Measurements from ENCODE around the gene TMEM92.

The TMEM92 gene

GRCh38 chr17:50248255-50248654, 26.0 kb upstream of the TMEM92 start:
- no peaks in the 10 kb centered on the region for H3K27me3 ChIP-seq
- no peak overlapping the region for H3K4me2 ChIP-seq
- H3K4me3 ChIP-seq = no peak overlapping the region
- H3K4me1 ChIP-seq = no peaks in the 10 kb centered on the region
- no peak for TF ChIP-seq Cebpa-rat (IDR thresholded peaks at IDR 0.05)
- peaks cover 34 to 51% (median 45%) of the 10 kb centered on the region in 11 experiments for H3K9me3 ChIP-seq (replicated peaks in 1 of 11)
- H3K9ac ChIP-seq = no peak overlapping the region
- H3K27ac ChIP-seq = no peak overlapping the region
- H3K36me3 ChIP-seq = no peaks in the 10 kb centered on the region
- H4K20me1 ChIP-seq = no peaks in the 10 kb centered on the region

GRCh38 chr17:50252781-50253180, 21.5 kb upstream of the TMEM92 start:
- no peaks in the 10 kb centered on the region for H3K27me3 ChIP-seq
- no peak overlapping the region for H3K27ac ChIP-seq
- no peak overlapping the region for H3K4me2 ChIP-seq
- H3K36me3 ChIP-seq = no peaks in the 10 kb centered on the region
- no peaks in the 10 kb centered on the region for H4K20me1 ChIP-seq
- H3K9me3 ChIP-seq (replicated peaks in 1 of 11) = peaks cover 27 to 41% (median 36%) of the 10 kb centered on the region in 11 experiments
- no peak overlapping the region for H3K9ac ChIP-seq
- peaks cover 0 to 2% (median 0%) of the 10 kb centered on the region in 10 experiments; a peak in 2 of 20 replicates for H3K4me1 ChIP-seq
- no peak overlapping the region for H3K4me3 ChIP-seq
- TF ChIP-seq Cebpa-rat (IDR thresholded peaks at IDR 0.05) = no peak

- Histone ChIP-seq H3K9ac (no peak overlapping the region), H3K36me3 (no peaks in the 10 kb centered on the region), H3K4me1 (peaks cover 0 to 7% (median 0%) of the 10 kb centered on the region in 10 experiments; a peak in 3 of 20 replicates), H3K27ac (no peak overlapping the region), H3K27me3 (no peaks in the 10 kb centered on the region), H3K9me3 (replicated peaks in 1 of 11) (peaks cover 8 to 13% (median 11%) of the 10 kb centered on the region in 11 experiments; a peak in 18 of 22 replicates), H4K20me1 (no peaks in the 10 kb centered on the region), H3K4me3 (no peak overlapping the region), H3K4me2 (no peak overlapping the region)
- no peak for TF ChIP-seq Cebpa-rat (IDR thresholded peaks at IDR 0.05)
Observed at GRCh38 chr17:50255766-50256635, 18.3 kb upstream of the TMEM92 start.

DNA sequence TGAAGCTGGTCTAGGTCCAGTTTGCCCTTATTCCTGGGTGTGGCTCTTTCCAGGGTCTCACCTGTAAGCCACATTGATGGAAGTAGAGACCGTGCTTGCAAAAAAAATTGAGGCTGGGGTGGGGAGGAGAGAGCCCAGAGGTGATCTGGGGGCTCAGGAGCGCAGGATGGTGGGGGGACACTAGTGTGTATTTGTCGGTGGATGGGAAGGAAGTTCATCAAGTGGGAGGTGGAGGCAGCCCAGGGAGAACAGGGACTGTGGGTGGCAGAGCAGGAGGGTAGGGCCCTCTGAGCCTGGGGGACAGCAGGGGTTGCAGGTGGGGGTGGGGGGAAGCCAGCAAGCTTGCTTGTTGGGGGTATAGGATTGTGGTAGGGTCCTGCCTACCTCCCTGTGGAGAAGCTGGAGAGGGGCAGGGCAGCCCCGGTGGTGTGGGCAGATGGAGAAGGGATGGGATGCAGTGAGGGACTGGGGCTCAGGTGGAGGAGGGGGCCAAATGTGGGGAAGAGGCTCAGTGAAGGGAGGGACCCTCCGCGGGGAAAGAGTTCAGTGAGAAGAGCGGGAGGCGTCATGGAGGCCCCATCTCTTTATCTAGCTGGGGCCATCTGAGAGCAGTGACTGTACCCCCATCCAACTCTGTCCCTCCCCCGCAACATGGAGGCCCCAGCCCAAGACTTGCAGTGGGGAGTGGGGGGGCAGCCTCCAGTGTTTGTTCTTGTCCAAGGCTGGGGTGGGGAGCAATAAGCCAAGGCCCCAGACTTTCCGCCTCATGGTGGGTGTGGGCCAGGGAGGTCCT, 17.2 kb upstream of the TMEM92 start:
- TF ChIP-seq Cebpa-rat (IDR thresholded peaks at IDR 0.05) = no peak
- H3K4me2 ChIP-seq = no peak overlapping the region
- no peaks in the 10 kb centered on the region for H3K36me3 ChIP-seq
- H3K27me3 ChIP-seq = no peaks in the 10 kb centered on the region
- H3K4me3 ChIP-seq = no peak overlapping the region
- H3K27ac ChIP-seq = no peak overlapping the region
- no peaks in the 10 kb centered on the region; a peak in 1 of 22 replicates for H4K20me1 ChIP-seq
- H3K4me1 ChIP-seq = peaks cover 0 to 7% (median 0%) of the 10 kb centered on the region in 10 experiments; a peak in 3 of 20 replicates
- no peak overlapping the region for H3K9ac ChIP-seq
- peaks cover 0 to 3% (median 2%) of the 10 kb centered on the region in 11 experiments; a peak in 7 of 22 replicates for H3K9me3 ChIP-seq (replicated peaks in 1 of 11)

GRCh38 chr17:50257676-50258224, 16.5 kb upstream of the TMEM92 start:
- no peaks in the 10 kb centered on the region for H3K27me3 ChIP-seq
- peak overlapping the region in 5 of 11 experiments; percentile 8 to 26 (median 16); a peak in 2 of 22 replicates for H3K4me2 ChIP-seq
- H3K4me1 ChIP-seq = peaks cover 0 to 7% (median 0%) of the 10 kb centered on the region in 10 experiments; a peak in 3 of 20 replicates
- peak overlapping the region in 2 of 11 experiments; percentile 22 to 29; a peak in 1 of 22 replicates for H3K9ac ChIP-seq
- H3K4me3 ChIP-seq = no peak overlapping the region
- H3K27ac ChIP-seq = no peak overlapping the region
- H4K20me1 ChIP-seq = no peaks in the 10 kb centered on the region; a peak in 1 of 22 replicates
- no peaks in the 10 kb centered on the region for H3K36me3 ChIP-seq
- no peaks in the 10 kb centered on the region for H3K9me3 ChIP-seq (replicated peaks in 1 of 11)
- no peak for TF ChIP-seq Cebpa-rat (IDR thresholded peaks at IDR 0.05)

DNA sequence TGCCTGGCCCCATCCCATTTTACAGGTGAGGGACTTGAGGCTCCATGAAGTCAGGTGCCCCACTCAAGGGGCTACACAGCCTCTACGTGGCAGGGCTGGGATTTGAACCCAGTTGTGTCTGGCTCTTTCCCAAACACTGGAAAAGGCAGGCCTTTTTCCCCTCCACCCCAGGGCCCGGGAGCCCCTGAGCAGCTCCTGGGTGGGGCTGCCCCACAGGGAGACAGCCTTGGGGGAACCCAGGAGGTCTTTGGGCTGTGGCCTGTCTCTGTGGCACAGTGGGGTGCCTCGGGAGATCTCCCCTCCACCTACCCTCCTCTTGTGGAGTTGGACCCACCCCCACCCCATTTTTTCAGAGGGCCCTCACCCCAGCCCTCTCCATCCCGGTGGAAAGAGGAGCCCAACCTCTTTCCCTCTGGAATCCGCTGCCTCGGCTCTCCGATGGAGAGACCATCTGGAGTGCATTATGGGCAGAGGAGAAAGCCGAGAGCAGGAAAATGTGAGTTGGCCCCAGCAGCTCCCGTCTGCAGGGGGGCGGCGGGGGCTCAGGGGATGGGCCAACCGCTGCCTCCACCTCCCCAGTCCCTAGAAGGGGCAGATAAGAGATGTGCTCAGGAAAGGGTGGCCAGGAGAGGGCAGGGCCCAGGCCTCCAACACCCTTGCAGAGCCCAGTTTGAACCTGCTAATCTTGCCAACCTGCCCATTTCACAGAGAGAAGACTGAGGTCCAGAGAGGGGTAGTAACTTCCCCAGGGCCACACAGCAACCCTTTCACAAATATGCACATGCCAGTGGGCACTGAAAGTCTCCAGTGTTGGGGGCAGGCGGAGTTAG, 15.4 kb upstream of the TMEM92 start:
- no peaks in the 10 kb centered on the region; a peak in 1 of 22 replicates for H4K20me1 ChIP-seq
- H3K27me3 ChIP-seq = no peaks in the 10 kb centered on the region
- H3K27ac ChIP-seq = no peak overlapping the region
- no peak for TF ChIP-seq Cebpa-rat (IDR thresholded peaks at IDR 0.05)
- no peak overlapping the region for H3K9ac ChIP-seq
- no peak overlapping the region for H3K4me3 ChIP-seq
- H3K4me1 ChIP-seq = peaks cover 0 to 7% (median 0%) of the 10 kb centered on the region in 10 experiments; a peak in 3 of 20 replicates
- H3K4me2 ChIP-seq = no peak overlapping the region
- H3K36me3 ChIP-seq = no peaks in the 10 kb centered on the region
- no peaks in the 10 kb centered on the region for H3K9me3 ChIP-seq (replicated peaks in 1 of 11)

DNA sequence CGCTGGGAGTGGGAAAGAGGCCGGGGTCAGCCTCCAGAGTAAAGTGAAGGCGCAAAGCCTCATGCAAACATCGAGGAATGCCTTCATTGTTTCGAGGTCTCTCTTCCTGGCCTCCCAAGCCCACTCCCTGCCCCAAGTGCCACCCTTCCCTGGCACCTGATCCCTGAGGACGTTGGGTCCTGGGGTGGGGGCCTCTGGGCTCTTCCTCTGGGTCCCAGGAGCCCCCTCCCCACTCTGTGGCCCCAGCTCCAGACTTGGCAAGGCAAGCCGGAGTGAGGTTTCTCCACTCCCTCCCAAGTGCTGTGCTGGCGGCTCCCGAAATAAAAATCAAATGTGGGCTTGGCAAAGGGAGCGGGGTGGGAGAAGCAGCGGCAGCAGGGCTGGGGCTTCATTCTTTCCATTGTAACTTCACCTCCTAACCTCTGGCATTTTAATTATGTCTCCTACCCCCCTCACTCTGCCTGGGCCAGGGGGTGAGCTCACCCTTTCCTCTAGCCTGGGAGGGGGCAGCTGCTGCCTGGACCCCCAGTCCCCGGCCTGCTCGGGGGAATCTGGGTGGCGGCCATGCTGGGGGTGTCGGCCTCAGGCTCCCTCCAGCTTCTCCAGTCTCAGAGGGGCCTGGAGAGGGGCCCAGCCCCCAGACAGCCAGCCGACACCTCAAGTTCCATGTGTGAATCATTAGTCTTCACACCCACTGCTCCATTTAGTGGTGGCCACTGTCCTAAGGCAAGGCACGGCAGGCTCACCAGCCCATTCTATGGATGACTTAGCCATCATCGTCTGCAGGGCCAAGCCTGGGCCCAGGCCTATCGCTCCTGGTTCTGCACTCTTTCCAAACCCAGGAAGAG, 14.6 kb upstream of the TMEM92 start:
- no peaks in the 10 kb centered on the region for H3K27me3 ChIP-seq
- no peaks in the 10 kb centered on the region for H3K36me3 ChIP-seq
- no peaks in the 10 kb centered on the region; a peak in 1 of 22 replicates for H4K20me1 ChIP-seq
- peaks cover 0 to 7% (median 0%) of the 10 kb centered on the region in 10 experiments; a peak in 3 of 20 replicates for H3K4me1 ChIP-seq
- no peak overlapping the region for H3K4me2 ChIP-seq
- H3K27ac ChIP-seq = no peak overlapping the region
- no peak overlapping the region; a peak in 1 of 22 replicates for H3K9ac ChIP-seq
- H3K9me3 ChIP-seq (replicated peaks in 1 of 11) = no peaks in the 10 kb centered on the region
- TF ChIP-seq Cebpa-rat (IDR thresholded peaks at IDR 0.05) = no peak
- no peak overlapping the region for H3K4me3 ChIP-seq

- Histone ChIP-seq H3K27ac (no peak overlapping the region), H3K36me3 (no peaks in the 10 kb centered on the region), H3K9ac (no peak overlapping the region), H4K20me1 (no peaks in the 10 kb centered on the region; a peak in 1 of 22 replicates), H3K27me3 (no peaks in the 10 kb centered on the region), H3K4me1 (peaks cover 0 to 7% (median 0%) of the 10 kb centered on the region in 10 experiments; a peak in 3 of 20 replicates), H3K4me2 (no peak overlapping the region), H3K9me3 (replicated peaks in 1 of 11) (no peaks in the 10 kb centered on the region), H3K4me3 (no peak overlapping the region)
- no peak for TF ChIP-seq Cebpa-rat (IDR thresholded peaks at IDR 0.05)
Observed at GRCh38 chr17:50260501-50260911, 13.8 kb upstream of the TMEM92 start.
